ENCODE data around the gene MYBPC3. TPM values are rescaled to one million over a fixed set of nuclear protein-coding genes. Genes with fewer than 3 reads are reported as not detected.
A peak's percentile ranks its signal among the peaks of the same experiment; 100 is the strongest.

MYBPC3 gene
- not detected in 2 replicates for total RNA-seq (2014; rRNA removed; shearing (Covaris generic))

GRCh38 chr11:47352556-47352955, at the start of gene MYBPC3:
Gene MYBPC3, minus strand, starts transcription at chr11:47352702. Its CDS starts 55 bp downstream, at chr11:47352647.
- DNase-seq (ENCODE audit: low read depth), result no peak

- no peak for DNase-seq (ENCODE audit: low read depth)
Observed at GRCh38 chr11:47400768-47401279, 48.3 kb upstream of the MYBPC3 start.

GRCh38 chr11:47399860-47400767, 47.6 kb upstream of the MYBPC3 start:
- DNase-seq (ENCODE audit: low read depth), result no peak

GRCh38 chr11:47398551-47398950, 46.0 kb upstream of the MYBPC3 start:
- no peak for DNase-seq (ENCODE audit: low read depth)

GRCh38 chr11:47398011-47398410, 45.5 kb upstream of the MYBPC3 start:
- no peak for DNase-seq (ENCODE audit: low read depth)

- DNase-seq (ENCODE audit: low read depth), result no peak
Observed at GRCh38 chr11:47396049-47396320, 43.5 kb upstream of the MYBPC3 start.

- DNase-seq (ENCODE audit: low read depth), result no peak
Observed at GRCh38 chr11:47395223-47396048, 42.9 kb upstream of the MYBPC3 start.

- peak; percentile 61 for DNase-seq (ENCODE audit: low read depth)
Observed at GRCh38 chr11:47394322-47395222, 42.1 kb upstream of the MYBPC3 start.

GRCh38 chr11:47394050-47394321, 41.5 kb upstream of the MYBPC3 start:
- DNase-seq (ENCODE audit: low read depth), result no peak

GRCh38 chr11:47393163-47394049, 40.9 kb upstream of the MYBPC3 start:
- DNase-seq (ENCODE audit: low read depth), result no peak

- no peak for DNase-seq (ENCODE audit: low read depth)
Observed at GRCh38 chr11:47392546-47393162, 40.2 kb upstream of the MYBPC3 start.

GRCh38 chr11:47391711-47392432, 39.4 kb upstream of the MYBPC3 start:
- no peak for DNase-seq (ENCODE audit: low read depth)

GRCh38 chr11:47391077-47391583, 38.6 kb upstream of the MYBPC3 start:
- no peak for DNase-seq (ENCODE audit: low read depth)

- no peak for DNase-seq (ENCODE audit: low read depth)
Observed at GRCh38 chr11:47390422-47390760, 37.9 kb upstream of the MYBPC3 start.

- DNase-seq (ENCODE audit: low read depth), result no peak
Observed at GRCh38 chr11:47389577-47390421, 37.3 kb upstream of the MYBPC3 start.

- no peak for DNase-seq (ENCODE audit: low read depth)
Observed at GRCh38 chr11:47388697-47389576, 36.4 kb upstream of the MYBPC3 start.

GRCh38 chr11:47387944-47388696, 35.6 kb upstream of the MYBPC3 start:
- DNase-seq (ENCODE audit: low read depth), result no peak
